Gastrocnemius medialis (tissue), 4 donors: ENCODE results near the gene SYCE3. TPM values are rescaled to one million over a fixed set of nuclear protein-coding genes. Genes with fewer than 3 reads are reported as not detected.

ENCODE experiments used
- ATAC-seq, 2 donors: fragments of 150-250 bp; one replicate each; pipeline ENCODE4 v1.9.1; 2016
- DNase-seq, 2 donors: peaks; one replicate each; pipeline ENCODE4 v3.0.0-alpha.2; 2019
- H3K27ac ChIP-seq, 4 donors: fragments of 200-600 bp; sonication (generic); 1 replicate in 1 of 4; 2 replicates in 3 of 4; pipeline ENCODE4 v1.5.1; 2016 to 2018; ENCODE audit warnings: mild to moderate bottlenecking in 2 of 4, moderate library complexity in 1 of 4
- H3K27me3 ChIP-seq, 3 donors: fragments of 200-600 bp; sonication (generic) in 2 of 3; 1 replicate in 1 of 3; 2 replicates in 2 of 3; pipeline versions ENCODE4 v1.5.1 to v1.6.0; 2016 to 2019; ENCODE audit warnings: mild to moderate bottlenecking in 1 of 3, moderate library complexity in 1 of 3
- H3K36me3 ChIP-seq, 2 donors: fragments of 200-600 bp; sonication (generic) in 1 of 2; one replicate each; pipeline ENCODE4 v1.5.1; 2017 to 2018
- H3K4me1 ChIP-seq, 2 donors: fragments of 200-600 bp; sonication (generic) in 1 of 2; one replicate each; pipeline ENCODE4 v1.5.1; 2016 to 2017; ENCODE audit warnings: mild to moderate bottlenecking in 2 of 2
- H3K4me3 ChIP-seq, 4 donors: fragments of 200-600 bp; sonication (generic) in 3 of 4; 1 replicate in 1 of 4; 2 replicates in 3 of 4; pipeline ENCODE4 v1.5.1; 2016 to 2019; ENCODE audit warnings: mild to moderate bottlenecking in 2 of 4
- H3K9me3 ChIP-seq, 3 donors: fragments of 200-600 bp; sonication (generic) in 2 of 3; 1 replicate in 1 of 3; 2 replicates in 2 of 3; pipeline ENCODE4 v1.5.1; 2016 to 2019
- CTCF ChIP-seq, 5 experiments: fragments of 450-650 bp in 3 of 5; fragments of 200-600 bp in 2 of 5; sonication (generic) in 2 of 5; IDR thresholded peaks in 4 of 5; conservative IDR thresholded peaks in 1 of 5; 1 replicate in 4 of 5; 2 replicates in 1 of 5; pipeline ENCODE4 v1.5.1; 2016 to 2019; ENCODE audit warnings: antibody characterized with exemption in 5 of 5, mild to moderate bottlenecking in 3 of 5, moderate library complexity in 3 of 5
- POLR2A ChIP-seq, 2 donors: fragments of 450-650 bp; IDR thresholded peaks; one replicate each; pipeline ENCODE4 v1.6.1; 2017; ENCODE audit warnings: antibody characterized with exemption in 2 of 2, mild to moderate bottlenecking in 2 of 2, moderate library complexity in 2 of 2
- in situ Hi-C, 4 donors: fragments of 200-750 bp; cut with MboI; loops; one replicate each; pipeline versions ENCODE4 v1.15.0 to v1.8.0; 2017; ENCODE audit warnings: low sequenced_read_pairs in 4 of 4
- intact Hi-C: fragments of 100-400 bp; cut with DNase I; formaldehyde crosslinking; loops from one replicate; pipeline ENCODE4 v1.15.1; 2023; ENCODE audit warnings: low total_unique reads
- total RNA-seq, 4 donors: library from RNA; depleted of rRNA; stranded (reverse); fragments of >200 nt; gene quantifications; one replicate each; pipeline versions ENCODE4 v1.1.0 to v1.2.3, GENCODE V29; 2016

Gene SYCE3
- total RNA-seq, 4 donors from 2014 or later: not detected

- peaks cover 0 to 10% of the 10 kb centered on the region in 2 donors for H3K4me1 ChIP-seq
- intact Hi-C loops (loop anchor here (1.0 kb wide), 1 partner anchor 21 kb away; the partner anchor contains the start of gene CHKB), in situ Hi-C loops (no loop called here)
- no peak overlapping the region for H3K4me3 ChIP-seq
- H3K27ac ChIP-seq: no peak overlapping the region
- H3K36me3 ChIP-seq: no peaks in the 10 kb centered on the region
- no peaks in the 10 kb centered on the region for H3K9me3 ChIP-seq
- DNase-seq: no peak
- ATAC-seq: no peak
- TF ChIP-seq POLR2A (IDR thresholded peaks at IDR 0.05): no peak
- TF ChIP-seq CTCF (IDR thresholded peaks at IDR 0.05 in 4 of 5, conservative IDR thresholded peaks at IDR 0.05 in 1 of 5): no peak
- H3K27me3 ChIP-seq: no peaks in the 10 kb centered on the region
Measured at GRCh38 chr22:50561401-50562358, 1.0 kb downstream of the SYCE3 start.

- Histone ChIP-seq H3K4me1 (peaks cover 0 to 10% of the 10 kb centered on the region in 2 donors), H3K36me3 (no peaks in the 10 kb centered on the region), H3K27ac (no peak overlapping the region), H3K4me3 (no peak overlapping the region), H3K27me3 (no peaks in the 10 kb centered on the region), H3K9me3 (no peaks in the 10 kb centered on the region)
- TF ChIP-seq CTCF (IDR thresholded peaks at IDR 0.05 in 4 of 5, conservative IDR thresholded peaks at IDR 0.05 in 1 of 5) (no peak), POLR2A (IDR thresholded peaks at IDR 0.05) (no peak)
- in situ Hi-C loops: no loop called here
- ATAC-seq (no peak), DNase-seq (no peak)
- intact Hi-C loops: no loop called here
Measured at GRCh38 chr22:50560034-50560433, 2.7 kb downstream of the SYCE3 start.

GRCh38 chr22:50556703-50557102 is 6.0 kb downstream of the SYCE3 start:
- no peak for ATAC-seq
- no peaks in the 10 kb centered on the region for H3K9me3 ChIP-seq
- no peak for TF ChIP-seq POLR2A (IDR thresholded peaks at IDR 0.05)
- TF ChIP-seq CTCF (IDR thresholded peaks at IDR 0.05 in 4 of 5, conservative IDR thresholded peaks at IDR 0.05 in 1 of 5): no peak
- no peak for DNase-seq
- H3K36me3 ChIP-seq: no peaks in the 10 kb centered on the region
- no peak overlapping the region for H3K27ac ChIP-seq
- intact Hi-C loops (no loop called here), in situ Hi-C loops (no loop called here)
- no peaks in the 10 kb centered on the region for H3K4me1 ChIP-seq
- H3K27me3 ChIP-seq: no peaks in the 10 kb centered on the region
- no peak overlapping the region for H3K4me3 ChIP-seq

- TF ChIP-seq CTCF (IDR thresholded peaks at IDR 0.05 in 4 of 5, conservative IDR thresholded peaks at IDR 0.05 in 1 of 5): no peak
- no peak for TF ChIP-seq POLR2A (IDR thresholded peaks at IDR 0.05)
- no peaks in the 10 kb centered on the region for H3K9me3 ChIP-seq
- ATAC-seq: no peak
- DNase-seq: no peak
- peaks cover 4 to 7% of the 10 kb centered on the region in 2 donors for H3K4me1 ChIP-seq
- peaks cover 17 to 20% (median 19%) of the 10 kb centered on the region in 3 donors for H3K27me3 ChIP-seq
- in situ Hi-C loops (no loop called here), intact Hi-C loops (no loop called here)
- no peak overlapping the region for H3K27ac ChIP-seq
- no peaks in the 10 kb centered on the region for H3K36me3 ChIP-seq
- no peak overlapping the region for H3K4me3 ChIP-seq
Measured at GRCh38 chr22:50553310-50553709, 9.4 kb downstream of the SYCE3 start.
